OCI-LY1 (cell line): ENCODE data around the gene PTK7.

Source experiments
- H2AFZ ChIP-seq: fragments of 200-600 bp; sonication (generic), shearing (Covaris generic); 2 replicates; pipeline ENCODE4 v1.6.0; 2014; ENCODE audit warnings: antibody characterized with exemption, mild to moderate bottlenecking, low read length
- H3F3A ChIP-seq: fragments of 200-600 bp; sonication (generic), shearing (Covaris generic); 2 replicates; pipeline ENCODE4 v1.6.0; 2014; ENCODE audit warnings: mild to moderate bottlenecking, antibody characterized with exemption, low read length, moderate library complexity; ENCODE audit not compliant: insufficient read depth
- H3K27ac ChIP-seq: fragments of 200-600 bp; sonication (generic); 2 replicates; pipeline ENCODE4 v1.5.1; 2014; ENCODE audit warnings: low read length, mixed run types, mild to moderate bottlenecking, low read depth; ENCODE audit not compliant: poor library complexity, severe bottlenecking
- H3K27me3 ChIP-seq: fragments of 200-600 bp; sonication (generic); 2 replicates; pipeline ENCODE4 v1.6.0; 2014; ENCODE audit warnings: antibody characterized with exemption, mild to moderate bottlenecking, low read length, moderate library complexity; ENCODE audit not compliant: insufficient read depth
- H3K36me3 ChIP-seq: fragments of 200-600 bp; sonication (generic); 2 replicates; pipeline ENCODE4 v1.6.1; 2014; ENCODE audit warnings: mild to moderate bottlenecking, antibody characterized with exemption, low read length, moderate library complexity, mixed read lengths; ENCODE audit not compliant: insufficient read depth
- H3K4me1 ChIP-seq: fragments of 200-600 bp; sonication (generic); 2 replicates; pipeline ENCODE4 v1.5.1; 2014; ENCODE audit warnings: mild to moderate bottlenecking, low read length, moderate library complexity; ENCODE audit not compliant: insufficient read depth, severe bottlenecking
- H3K4me2 ChIP-seq: fragments of 200-600 bp; sonication (generic), shearing (Covaris generic); 2 replicates; pipeline ENCODE4 v1.6.1; 2014; ENCODE audit warnings: low read length
- H3K4me3 ChIP-seq: fragments of 200-600 bp; sonication (generic); 2 replicates; pipeline ENCODE4 v1.5.1; 2014; ENCODE audit warnings: low read length, low read depth, mild to moderate bottlenecking, mixed read lengths; ENCODE audit not compliant: poor library complexity, severe bottlenecking
- H3K79me2 ChIP-seq: fragments of 200-600 bp; shearing (Covaris generic); 2 replicates; pipeline ENCODE4 v1.6.1; 2016; ENCODE audit warnings: mixed run types, low read length, mixed read lengths; ENCODE audit not compliant: insufficient read depth
- H3K9ac ChIP-seq: fragments of 200-600 bp; sonication (generic), shearing (Covaris generic); 2 replicates; pipeline ENCODE4 v1.6.1; 2014; ENCODE audit warnings: mild to moderate bottlenecking, low read length, mixed read lengths
- H3K9me2 ChIP-seq: fragments of 200-600 bp; sonication (generic), shearing (Covaris generic); 2 replicates; pipeline ENCODE4 v1.6.1; 2014; ENCODE audit warnings: low read depth, mild to moderate bottlenecking, low read length, mixed read lengths
- H3K9me3 ChIP-seq: fragments of 200-600 bp; shearing (Covaris generic); 2 replicates; pipeline ENCODE4 v1.6.1; 2014; ENCODE audit warnings: low read length, mixed read lengths
- H4K20me1 ChIP-seq: fragments of 200-600 bp; sonication (generic), shearing (Covaris generic); 2 replicates; pipeline ENCODE4 v1.6.0; 2016; ENCODE audit warnings: mild to moderate bottlenecking, low read length; ENCODE audit not compliant: insufficient read depth
- CTCF ChIP-seq: fragments of 200-600 bp; sonication (generic), shearing (Covaris generic); IDR thresholded peaks from 2 replicates; pipeline ENCODE4 v1.5.1; 2017; ENCODE audit warnings: mild to moderate bottlenecking, antibody characterized with exemption, low read length, moderate library complexity, mixed read lengths
- EZH2 ChIP-seq: fragments of 200-600 bp; sonication (generic), shearing (Covaris generic); IDR thresholded peaks from 2 replicates; pipeline ENCODE4 v1.8.0; 2017; ENCODE audit warnings: borderline replicate concordance, mixed run types, mild to moderate bottlenecking, antibody characterized with exemption, low read length, moderate library complexity, mixed read lengths

Gene PTK7

DNA sequence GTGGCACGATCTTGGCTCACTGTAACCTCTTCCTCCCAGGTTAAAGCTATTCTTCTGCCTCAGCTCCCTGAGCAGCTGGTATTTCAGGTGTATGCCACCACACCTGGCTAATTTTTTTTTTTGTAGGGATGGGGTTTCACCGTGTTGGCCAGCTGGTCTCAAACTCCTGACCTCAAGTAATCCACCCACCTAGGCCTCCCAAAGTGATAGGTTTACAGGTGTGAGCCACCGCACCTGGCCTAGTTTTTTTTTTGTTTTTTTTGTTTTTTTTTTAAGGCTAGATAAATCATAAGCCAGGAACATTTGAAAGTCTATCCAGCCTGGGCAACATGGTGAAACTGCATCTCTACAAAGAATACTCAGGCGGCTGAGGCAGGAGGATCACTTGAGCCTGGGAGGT, 43.8 kb upstream of the PTK7 start:
- no peak overlapping the region for H2AFZ ChIP-seq
- no peaks in the 10 kb centered on the region for H3K9me3 ChIP-seq
- H3K36me3 ChIP-seq = peaks cover 74% of the 10 kb centered on the region
- H3K27me3 ChIP-seq = no peaks in the 10 kb centered on the region
- H3K4me1 ChIP-seq = no peaks in the 10 kb centered on the region
- H4K20me1 ChIP-seq = no peaks in the 10 kb centered on the region
- no peak overlapping the region for H3K4me3 ChIP-seq
- TF ChIP-seq EZH2 (no peak), CTCF (no peak)
- no peak overlapping the region for H3K4me2 ChIP-seq
- H3F3A ChIP-seq = no peaks in the 10 kb centered on the region
- no peak overlapping the region for H3K9ac ChIP-seq
- H3K9me2 ChIP-seq = no peaks in the 10 kb centered on the region
- no peaks in the 10 kb centered on the region for H3K79me2 ChIP-seq
- no peak overlapping the region for H3K27ac ChIP-seq

- peaks cover 75% of the 10 kb centered on the region for H3K36me3 ChIP-seq
Observed at GRCh38 chr6:43033496-43034189, 42.5 kb upstream of the PTK7 start.

GRCh38 chr6:43034190-43034525, 42.0 kb upstream of the PTK7 start:
- Histone ChIP-seq H3K4me3 (no peak overlapping the region), H3K4me2 (no peak overlapping the region), H4K20me1 (no peaks in the 10 kb centered on the region), H3K79me2 (no peaks in the 10 kb centered on the region), H2AFZ (no peak overlapping the region), H3K27me3 (no peaks in the 10 kb centered on the region), H3K9me3 (no peaks in the 10 kb centered on the region), H3K36me3 (peaks cover 71% of the 10 kb centered on the region), H3F3A (no peaks in the 10 kb centered on the region), H3K9ac (no peak overlapping the region), H3K27ac (no peak overlapping the region), H3K9me2 (no peaks in the 10 kb centered on the region), H3K4me1 (no peaks in the 10 kb centered on the region)
- no peak for TF ChIP-seq EZH2
- TF ChIP-seq CTCF = no peak

More at GRCh38 chr6:43033496-43034189, 42.5 kb upstream of the PTK7 start:
- Histone ChIP-seq H3K4me3 (no peak overlapping the region), H3K4me1 (no peaks in the 10 kb centered on the region), H3K79me2 (no peaks in the 10 kb centered on the region), H3K9me3 (no peaks in the 10 kb centered on the region), H3K27ac (no peak overlapping the region), H3K9ac (no peak overlapping the region), H3F3A (no peaks in the 10 kb centered on the region), H3K9me2 (no peaks in the 10 kb centered on the region), H2AFZ (no peak overlapping the region), H3K27me3 (no peaks in the 10 kb centered on the region), H4K20me1 (no peaks in the 10 kb centered on the region), H3K4me2 (no peak overlapping the region)
- TF ChIP-seq EZH2 = no peak
- no peak for TF ChIP-seq CTCF
